HG03558 (cell line): ENCODE data around the gene CLEC10A.

Source experiments
- ATAC-seq: cut with Tn5 transposase; IDR thresholded peaks from one replicate; pipeline ENCODE4 v1.9.1; 2021; ENCODE audit warnings: moderate number of reproducible peaks; ENCODE audit not compliant: unreplicated experiment; ENCODE audit errors: extremely low read depth

CLEC10A gene

DNA sequence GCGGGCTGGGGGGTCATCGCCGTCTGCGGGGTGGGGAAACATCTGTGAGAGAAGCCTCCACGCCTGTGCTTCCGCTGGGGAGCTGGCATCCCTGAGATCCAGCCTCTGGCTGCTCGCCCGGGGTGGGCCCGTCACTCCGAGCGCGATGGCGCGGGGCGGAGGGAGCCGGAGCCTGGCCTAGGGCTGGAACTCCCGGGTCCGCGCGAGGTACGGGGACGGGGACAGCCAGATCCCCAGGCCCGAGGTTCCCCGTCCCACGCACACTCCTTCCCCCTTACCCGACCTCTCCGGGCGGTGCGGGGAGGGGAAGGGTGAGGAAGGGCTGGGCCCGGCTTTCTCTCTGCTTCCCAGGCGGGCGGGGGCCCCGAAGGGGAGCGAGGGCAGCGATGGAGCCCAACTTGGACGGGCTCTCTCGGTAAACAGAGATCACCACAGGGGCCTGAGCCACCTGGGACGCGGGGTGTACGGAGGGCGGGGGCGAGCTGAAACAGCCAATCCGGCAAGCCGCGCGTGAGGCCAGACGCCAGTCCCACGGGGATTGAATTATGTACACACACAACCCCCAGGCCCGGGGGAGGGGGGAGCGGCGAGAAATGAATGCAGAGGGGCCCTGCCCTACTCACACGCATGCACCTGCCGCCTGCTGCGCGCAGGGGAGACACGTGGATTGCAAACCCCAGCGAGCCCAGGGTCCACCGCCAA is 36.4 kb downstream of the CLEC10A start, which contains the start of gene SLC16A11:
Gene SLC16A11 (minus strand): TSS at position 596 of the 702 bp plus-strand sequence. CDS start 579 bp downstream, at position 17.
- ATAC-seq, result no peak

DNA sequence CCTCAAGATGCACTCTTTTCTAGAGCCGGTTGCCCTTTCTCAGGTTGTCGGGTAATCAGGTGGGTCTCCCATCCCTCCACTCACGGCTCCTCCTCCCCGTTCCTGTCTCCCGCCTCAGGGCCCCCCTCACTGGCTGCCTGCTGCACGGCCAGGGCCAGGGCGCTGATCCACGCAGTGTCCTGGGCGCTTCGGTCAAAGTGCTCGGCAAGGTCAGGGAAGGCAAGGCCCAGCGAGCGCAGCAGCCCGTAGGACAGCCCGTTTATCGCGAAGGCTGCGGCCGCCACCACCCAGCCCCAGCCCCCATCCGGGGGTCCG is 36.9 kb downstream of the CLEC10A start:
- no peak for ATAC-seq

DNA sequence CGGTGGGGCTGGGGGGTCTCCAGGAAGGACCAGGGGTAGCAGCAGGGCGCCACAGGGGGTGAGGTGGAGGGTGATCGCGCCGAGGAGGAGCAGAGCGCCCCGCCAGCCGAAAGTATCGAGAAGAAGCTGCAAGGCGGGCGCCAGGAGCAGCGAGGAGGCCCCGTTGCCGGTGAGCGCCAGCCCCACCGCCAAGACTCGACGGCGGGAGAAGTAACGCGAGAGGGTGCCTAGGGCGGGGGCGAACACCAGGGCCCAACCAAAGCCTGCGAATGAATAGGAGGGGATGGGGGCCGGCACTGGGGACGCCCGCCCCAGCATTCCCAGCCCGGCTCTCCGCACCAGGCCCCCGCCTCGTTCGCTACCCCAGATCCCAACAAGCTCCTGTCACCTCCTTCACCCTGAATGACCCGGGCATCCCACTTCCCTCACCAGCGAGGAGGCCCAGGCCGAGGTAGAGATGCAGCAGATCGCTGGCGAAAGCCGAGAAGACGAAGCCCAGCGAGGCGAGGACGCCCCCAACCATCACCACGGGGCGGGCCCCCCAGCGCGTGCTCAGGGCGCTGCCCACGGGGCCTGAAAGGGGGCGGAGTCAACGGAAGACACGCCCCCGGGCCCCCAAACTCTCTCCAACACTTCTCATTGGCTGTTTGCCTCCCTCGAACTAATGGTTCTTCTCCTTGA is 37.4 kb downstream of the CLEC10A start:
- no peak for ATAC-seq

DNA sequence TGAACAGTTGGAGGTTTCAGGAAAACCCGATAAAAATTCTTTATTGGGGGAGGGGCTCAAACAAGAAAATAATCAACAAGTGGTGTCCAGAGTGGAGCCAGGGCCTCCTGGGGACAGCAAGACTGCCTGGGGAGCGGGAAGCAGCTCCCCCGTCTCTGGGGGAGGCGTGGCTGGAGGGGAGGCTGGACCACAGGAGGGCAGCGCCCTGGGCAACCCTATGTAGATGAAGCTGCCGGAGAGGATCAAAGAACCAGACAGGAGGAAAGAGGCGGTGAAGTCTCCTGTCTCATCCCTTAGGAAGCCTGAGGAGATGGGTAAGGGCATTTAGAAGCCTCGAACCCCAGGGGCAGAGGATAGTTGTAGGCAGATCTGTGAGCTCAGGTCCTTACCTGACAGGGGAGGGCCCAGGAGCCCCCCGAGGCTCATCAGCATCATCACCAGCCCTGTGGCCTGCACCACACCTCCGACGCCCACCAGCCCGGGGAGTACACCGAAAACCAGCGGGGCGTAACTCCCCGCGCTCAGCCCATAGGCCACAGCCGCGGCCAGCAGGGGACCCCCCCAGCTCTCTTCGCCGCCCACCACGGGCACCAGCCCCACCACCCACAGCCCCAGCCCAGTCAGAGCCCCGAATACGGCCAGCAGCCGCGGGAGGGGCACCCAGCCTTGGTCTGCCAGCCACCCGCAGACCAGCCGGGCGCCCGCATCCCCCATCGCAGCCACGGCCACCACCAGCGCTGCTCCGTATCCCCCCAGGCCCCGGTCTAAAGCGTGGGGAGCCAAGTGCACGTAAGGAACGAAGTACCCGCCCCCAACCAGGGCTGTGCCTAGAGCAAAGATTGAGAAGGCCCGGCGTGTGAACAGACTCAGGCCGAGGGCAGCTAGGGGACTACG is 38.2 kb downstream of the CLEC10A start:
- no peak for ATAC-seq

DNA sequence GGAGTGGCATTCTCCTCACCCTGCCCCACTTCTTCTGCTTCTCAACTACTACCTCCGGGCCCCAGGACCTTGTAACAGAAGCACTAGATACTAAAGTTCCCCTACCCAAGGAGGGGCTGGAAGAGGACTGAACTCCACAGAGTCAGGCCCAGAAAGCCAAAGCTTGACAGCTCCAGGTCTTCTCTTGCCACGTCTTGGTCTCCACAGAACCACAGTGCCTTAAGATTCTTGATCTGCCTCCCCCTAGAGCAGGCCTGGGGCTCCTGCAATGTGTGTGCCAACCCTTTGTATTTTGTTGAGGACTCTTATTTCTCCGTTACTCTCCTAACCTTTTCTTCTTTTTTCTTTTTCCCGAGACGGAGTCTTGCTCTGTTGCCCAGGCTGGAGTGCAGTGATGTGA is 40.2 kb downstream of the CLEC10A start:
- ATAC-seq, result no peak

DNA sequence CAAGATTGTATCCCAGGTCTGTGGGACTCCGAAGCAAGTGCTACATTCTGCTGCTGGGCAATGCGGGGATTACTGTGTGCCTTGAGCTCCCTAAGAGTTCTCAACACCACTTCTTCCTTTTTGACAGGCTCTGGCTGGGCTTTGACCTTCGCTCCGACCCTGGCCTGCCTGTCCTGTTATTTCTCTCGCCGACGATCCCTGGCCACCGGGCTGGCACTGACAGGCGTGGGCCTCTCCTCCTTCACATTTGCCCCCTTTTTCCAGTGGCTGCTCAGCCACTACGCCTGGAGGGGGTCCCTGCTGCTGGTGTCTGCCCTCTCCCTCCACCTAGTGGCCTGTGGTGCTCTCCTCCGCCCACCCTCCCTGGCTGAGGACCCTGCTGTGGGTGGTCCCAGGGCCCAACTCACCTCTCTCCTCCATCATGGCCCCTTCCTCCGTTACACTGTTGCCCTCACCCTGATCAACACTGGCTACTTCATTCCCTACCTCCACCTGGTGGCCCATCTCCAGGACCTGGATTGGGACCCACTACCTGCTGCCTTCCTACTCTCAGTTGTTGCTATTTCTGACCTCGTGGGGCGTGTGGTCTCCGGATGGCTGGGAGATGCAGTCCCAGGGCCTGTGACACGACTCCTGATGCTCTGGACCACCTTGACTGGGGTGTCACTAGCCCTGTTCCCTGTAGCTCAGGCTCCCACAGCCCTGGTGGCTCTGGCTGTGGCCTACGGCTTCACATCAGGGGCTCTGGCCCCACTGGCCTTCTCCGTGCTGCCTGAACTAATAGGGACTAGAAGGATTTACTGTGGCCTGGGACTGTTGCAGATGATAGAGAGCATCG is 41.8 kb downstream of the CLEC10A start:
- no peak for ATAC-seq

DNA sequence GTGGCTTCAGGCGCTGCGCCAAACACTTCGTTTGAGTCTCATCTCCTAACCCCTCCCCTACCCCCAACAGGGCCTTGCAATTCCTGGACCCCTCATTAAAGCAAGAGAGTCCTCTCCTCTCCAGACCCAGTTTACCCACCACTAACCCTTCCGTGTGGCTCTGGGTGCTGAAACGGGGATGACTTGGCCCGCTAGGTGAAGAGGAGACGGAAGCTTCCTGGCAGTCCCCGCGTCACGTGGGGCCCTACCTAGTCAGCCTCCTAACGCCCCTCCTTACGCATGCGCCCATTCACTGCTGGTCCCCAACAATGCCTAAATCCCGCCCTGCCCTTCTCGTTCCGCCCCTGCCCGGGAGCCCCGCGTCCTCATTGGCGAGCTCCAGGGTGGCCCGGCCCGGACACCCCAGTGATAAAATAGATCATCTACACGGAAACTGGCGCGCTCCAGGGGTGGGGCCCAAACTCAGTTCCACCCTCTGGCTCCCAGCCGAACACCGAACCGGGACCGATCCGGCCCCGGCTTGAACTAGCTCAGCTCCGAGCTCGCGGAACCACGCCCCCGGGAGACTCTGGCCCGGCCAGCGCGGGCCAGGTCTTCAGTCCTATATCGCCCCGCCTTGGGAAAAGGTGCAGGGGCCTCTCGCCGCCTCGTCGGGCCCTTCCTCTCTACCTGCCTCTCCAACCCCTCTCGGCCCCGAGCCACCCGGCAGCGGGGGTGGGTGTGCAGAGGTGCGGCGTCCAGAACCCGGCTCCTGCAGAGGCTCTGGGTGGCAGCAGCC is 44.3 kb downstream of the CLEC10A start, which contains the start of gene SLC16A13:
Gene SLC16A13 (plus strand): TSS at position 425 of the 778 bp plus-strand sequence. CDS start 368 bp downstream, outside the sequence.
- peak; percentile 63 for ATAC-seq

DNA sequence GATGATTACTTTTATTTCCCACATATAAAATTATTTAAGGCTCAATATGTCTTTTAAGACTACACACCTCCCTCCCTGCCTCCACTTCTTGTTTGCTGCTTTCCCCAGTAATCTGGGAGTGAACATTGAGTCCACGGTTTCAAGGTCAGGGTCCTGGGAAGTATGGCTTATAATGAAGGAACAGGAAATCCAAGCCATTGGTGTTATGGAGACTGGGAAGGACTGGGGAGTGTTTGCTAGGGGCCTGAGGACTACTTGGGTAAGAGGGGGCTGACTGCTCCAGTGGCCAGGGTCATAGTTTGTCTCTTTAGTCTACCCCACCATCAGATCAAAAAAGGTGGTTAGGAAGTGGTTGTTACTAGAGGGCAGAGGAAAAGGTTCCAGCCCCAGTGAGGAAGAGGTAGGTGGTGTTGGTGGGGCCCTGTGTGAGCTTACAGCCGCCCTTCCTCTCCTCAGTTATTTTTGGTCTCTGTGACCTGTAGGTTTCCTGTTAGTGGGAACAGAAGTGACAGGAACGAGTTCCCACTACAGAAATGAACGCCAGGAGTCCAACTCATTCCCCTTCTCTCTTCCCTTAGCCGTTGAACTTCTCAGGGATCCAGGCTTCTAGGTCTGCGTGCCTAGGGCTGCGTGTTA is 45.0 kb downstream of the CLEC10A start:
- no peak for ATAC-seq

DNA sequence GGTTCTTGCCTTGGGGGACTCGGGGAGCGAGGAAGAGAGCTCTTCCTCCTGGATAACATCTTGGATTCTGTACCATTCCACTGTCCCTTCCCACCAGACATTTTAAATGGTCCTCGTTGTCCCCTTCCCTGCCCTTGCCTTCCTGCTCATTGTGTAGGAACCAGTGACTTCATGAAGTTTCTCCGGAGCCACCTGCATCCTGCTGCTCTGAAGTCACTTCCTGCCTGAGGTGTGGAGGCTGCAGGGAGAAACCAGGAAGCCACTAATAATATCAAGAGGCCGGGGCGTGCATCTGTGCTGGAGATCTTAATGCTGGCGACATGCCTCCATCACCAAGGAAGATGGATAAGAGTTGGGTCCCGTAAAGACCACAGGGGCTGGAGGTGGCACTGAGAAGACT is 50.4 kb downstream of the CLEC10A start:
- no peak for ATAC-seq

DNA sequence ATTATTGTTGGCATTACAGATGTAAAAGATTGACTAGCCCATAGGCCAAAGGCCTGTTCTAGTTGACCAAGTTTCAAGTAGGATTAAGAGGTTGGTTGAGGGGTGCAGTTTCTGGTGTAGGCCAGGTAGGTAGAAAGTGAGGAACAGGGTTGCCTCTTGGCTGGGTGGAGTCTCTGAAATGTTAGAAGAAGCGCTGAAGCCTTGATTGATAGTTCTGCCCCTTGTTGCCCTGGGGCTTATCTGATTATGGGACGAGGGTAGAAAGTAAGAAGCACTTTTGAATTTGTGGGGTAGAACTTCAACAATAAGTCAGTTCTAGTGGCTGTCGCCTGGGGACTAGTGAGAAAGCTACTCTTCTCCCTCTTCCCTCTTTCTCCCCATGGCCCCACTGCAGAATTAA is 51.0 kb downstream of the CLEC10A start:
- no peak for ATAC-seq

DNA sequence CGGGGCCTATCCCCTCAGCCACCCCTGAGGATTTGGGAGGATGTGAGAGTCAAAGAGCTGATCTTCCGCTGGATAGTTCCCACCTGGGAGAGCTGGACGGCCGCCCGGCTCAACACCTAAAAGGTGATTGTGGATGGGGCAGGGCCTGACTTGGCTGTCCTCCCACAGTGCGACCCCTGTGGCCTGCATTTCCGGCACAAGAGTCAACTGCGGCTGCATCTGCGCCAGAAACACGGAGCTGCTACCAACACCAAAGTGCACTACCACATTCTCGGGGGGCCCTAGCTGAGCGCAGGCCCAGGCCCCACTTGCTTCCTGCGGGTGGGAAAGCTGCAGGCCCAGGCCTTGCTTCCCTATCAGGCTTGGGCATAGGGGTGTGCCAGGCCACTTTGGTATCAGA is 52.7 kb downstream of the CLEC10A start:
- ATAC-seq, result no peak

DNA sequence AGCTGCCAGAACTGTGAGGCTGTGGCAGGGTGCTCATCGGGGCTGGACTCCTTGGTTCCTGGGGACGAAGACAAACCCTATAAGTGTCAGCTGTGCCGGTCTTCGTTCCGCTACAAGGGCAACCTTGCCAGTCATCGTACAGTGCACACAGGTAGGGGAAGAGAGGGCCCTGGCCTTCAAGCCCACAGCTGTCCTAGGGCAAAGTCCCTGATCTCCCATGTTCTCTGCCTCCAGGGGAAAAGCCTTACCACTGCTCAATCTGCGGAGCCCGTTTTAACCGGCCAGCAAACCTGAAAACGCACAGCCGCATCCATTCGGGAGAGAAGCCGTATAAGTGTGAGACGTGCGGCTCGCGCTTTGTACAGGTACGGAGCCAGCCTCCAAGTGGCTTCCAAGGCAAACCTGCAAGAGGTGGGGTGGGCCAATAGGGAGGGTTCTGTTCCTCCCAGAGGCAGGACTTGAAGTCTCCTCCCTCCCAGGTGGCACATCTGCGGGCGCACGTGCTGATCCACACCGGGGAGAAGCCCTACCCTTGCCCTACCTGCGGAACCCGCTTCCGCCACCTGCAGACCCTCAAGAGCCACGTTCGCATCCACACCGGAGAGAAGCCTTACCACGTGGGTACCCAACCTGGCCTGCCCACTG is 53.5 kb downstream of the CLEC10A start:
- ATAC-seq, result no peak

DNA sequence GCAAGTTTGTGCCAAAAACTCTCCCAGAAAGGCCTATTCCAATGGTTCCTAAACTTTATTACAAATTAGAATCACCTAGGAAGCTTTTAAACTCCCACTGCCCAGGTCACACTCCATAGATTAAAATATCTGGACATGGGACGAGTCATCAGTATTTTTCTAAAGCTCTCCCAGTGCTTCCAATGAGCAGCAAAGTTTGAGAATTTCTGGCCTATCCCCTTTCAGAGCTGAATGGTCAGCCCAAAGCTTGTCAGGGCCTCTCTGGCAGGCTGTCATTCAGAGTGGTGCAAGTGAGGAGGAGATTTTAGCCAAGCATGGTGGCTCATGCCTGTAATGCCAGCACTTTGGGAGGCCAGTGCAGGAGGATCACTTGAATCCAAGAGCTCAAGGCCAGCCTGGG is 54.8 kb downstream of the CLEC10A start:
- no peak for ATAC-seq
